Mucosa of descending colon (tissue), 3 donors: ENCODE measurements around the gene NF2. TPM values are rescaled to one million over a fixed set of nuclear protein-coding genes. Genes with fewer than 3 reads are reported as not detected.

Source experiments
- ATAC-seq: fragments of 200-7000 bp; cut with Tn5 transposase; one replicate; pipeline ENCODE4 v1.9.1; 2020; ENCODE audit warnings: mild to moderate bottlenecking, moderate library complexity
- DNase-seq, 3 donors: peaks; one replicate each; pipeline ENCODE4 v3.0.0-alpha.2; 2020
- H3K36me3 ChIP-seq: fragments of 200-600 bp; one replicate; pipeline ENCODE4 v1.8.0; 2021; ENCODE audit warnings: low read depth, mild to moderate bottlenecking
- H3K4me1 ChIP-seq: fragments of 200-600 bp; one replicate; pipeline ENCODE4 v1.8.0; 2021; ENCODE audit warnings: low read depth, mild to moderate bottlenecking
- H3K4me3 ChIP-seq: fragments of 200-600 bp; one replicate; pipeline ENCODE4 v1.8.0; 2021; ENCODE audit warnings: mild to moderate bottlenecking
- H3K9me3 ChIP-seq: fragments of 200-600 bp; one replicate; pipeline ENCODE4 v1.8.0; 2021; ENCODE audit warnings: mild to moderate bottlenecking
- CTCF ChIP-seq: fragments of 200-600 bp; IDR thresholded peaks from one replicate; pipeline ENCODE4 v1.8.0; 2022; ENCODE audit warnings: antibody characterized with exemption, mild to moderate bottlenecking
- intact Hi-C, 2 donors: fragments of 100-400 bp; cut with DNase I in 1 of 2; cut with micrococcal nuclease in 1 of 2; formaldehyde crosslinking; loops; one replicate each; pipeline versions ENCODE4 v1.11.0 to v1.11.1; 2022; cut with DNase I, micrococcal nuclease
- total RNA-seq, 3 donors: library from RNA; stranded (reverse); fragmentation: NEBNext Ultra II Directional in 2 of 3; extraction: Animal tissue kit (Norgen Biotek cat#: 25700) in 2 of 3; gene quantifications; one replicate each; pipeline versions ENCODE4 v1.2.1 to v1.2.4, GENCODE V29; 2021 to 2023
- donor health status: DM: no; HTN: no; CAD: no; lungs with moderate emphysema.
- donor health status: DM: no; HTN: no; CAD: no.
- donor health status: DM: no; HTN: yes; CAD: no.

The NF2 gene
- total RNA-seq, 3 donors from 2014 or later, result 32.3 to 45.2 (median 43.1) TPM

GRCh38 chr22:29701155-29701999 is 97.9 kb downstream of the NF2 start:
- intact Hi-C loops, result no loop called here
- Histone ChIP-seq H3K36me3 (no peaks in the 10 kb centered on the region), H3K4me3 (no peak overlapping the region), H3K4me1 (peaks cover 10% of the 10 kb centered on the region), H3K9me3 (no peaks in the 10 kb centered on the region)
- no peak for TF ChIP-seq CTCF
- ATAC-seq, result peak; percentile 76
- DNase-seq, result peak in 2 of 3 donors; percentile 32 to 41

- no peak for TF ChIP-seq CTCF
- DNase-seq (peak in 2 of 3 donors; percentile 45 to 57), ATAC-seq (peak; percentile 63)
- Histone ChIP-seq H3K36me3 (no peaks in the 10 kb centered on the region), H3K4me3 (no peak overlapping the region), H3K4me1 (peaks cover 10% of the 10 kb centered on the region), H3K9me3 (no peaks in the 10 kb centered on the region)
- intact Hi-C loops, result no loop called here
Measured at GRCh38 chr22:29702000-29702930, 98.8 kb downstream of the NF2 start.

- H3K4me3 ChIP-seq, result no peak overlapping the region
- no peak for DNase-seq
- peaks cover 10% of the 10 kb centered on the region for H3K4me1 ChIP-seq
- intact Hi-C loops, result no loop called here
- H3K36me3 ChIP-seq, result no peaks in the 10 kb centered on the region
- H3K9me3 ChIP-seq, result no peaks in the 10 kb centered on the region
- no peak for ATAC-seq
- no peak for TF ChIP-seq CTCF
Measured at GRCh38 chr22:29702931-29703501, 99.6 kb downstream of the NF2 start.

- ATAC-seq (no peak), DNase-seq (no peak)
- intact Hi-C loops, result no loop called here
- no peaks in the 10 kb centered on the region for H3K9me3 ChIP-seq
- H3K36me3 ChIP-seq, result no peaks in the 10 kb centered on the region
- H3K4me1 ChIP-seq, result peaks cover 10% of the 10 kb centered on the region
- H3K4me3 ChIP-seq, result no peak overlapping the region
- no peak for TF ChIP-seq CTCF
Measured at GRCh38 chr22:29703569-29704195, 100.2 kb downstream of the NF2 start.
